SK-N-SH (cell line): ENCODE data around the gene SLCO3A1. TPM values are rescaled to one million over a fixed set of nuclear protein-coding genes. Genes with fewer than 3 reads are reported as not detected.

Experiments
- CTCF ChIA-PET: fragments of 300-600, 350-600 bp; formaldehyde crosslinking; extraction: SDS; loops from one replicate; lab custom pipeline; 2021; lab: Yijun Ruan, JAX
- POLR2A ChIA-PET: fragments of 350-600 bp; sonication (Branson Sonifier 250); formaldehyde crosslinking; extraction: SDS; loops from one replicate; lab custom pipeline; 2020; ENCODE audit warnings: antibody characterized with exemption, inconsistent platforms; lab: Yijun Ruan, JAX
- DNase-seq: peaks from one replicate; pipeline ENCODE4 v3.0.0; 2012
- H2AFZ ChIP-seq: fragments of 200-600 bp; sonication (generic); 2 replicates; pipeline ENCODE4 v1.8.1; 2016; ENCODE audit warnings: antibody characterized with exemption, mild to moderate bottlenecking, low read depth
- H3F3A ChIP-seq: fragments of 200-600 bp; sonication (generic); replicated peaks from 2 replicates; pipeline ENCODE3; 2016; ENCODE audit warnings: antibody characterized with exemption, mild to moderate bottlenecking; ENCODE audit not compliant: insufficient read depth
- H3K27ac ChIP-seq, 2 experiments: fragments of 200-500 bp in 1 of 2; fragments of 200-600 bp in 1 of 2; sonication (Bioruptor generic) in 1 of 2; sonication (generic), shearing (Covaris generic) in 1 of 2; 2 replicates each; pipeline versions ENCODE4 v1.5.1 to v1.6.1; 2014 to 2016; ENCODE audit warnings: low read depth in 2 of 2, inconsistent platforms in 1 of 2, low read length in 1 of 2, mild to moderate bottlenecking in 1 of 2, mixed read lengths in 1 of 2
- H3K27me3 ChIP-seq: fragments of 200-600 bp; sonication (generic), shearing (Covaris generic); 2 replicates; pipeline ENCODE4 v1.6.1; 2016; ENCODE audit warnings: mixed run types; ENCODE audit not compliant: insufficient read depth
- H3K36me3 ChIP-seq, 2 experiments: fragments of 200-500 bp in 1 of 2; fragments of 200-600 bp in 1 of 2; sonication (Bioruptor generic) in 1 of 2; sonication (generic) in 1 of 2; replicated peaks in 1 of 2; 2 replicates each; pipeline versions ENCODE3 to v1.5.1; 2014 to 2016; ENCODE audit warnings: low read length in 1 of 2, mild to moderate bottlenecking in 1 of 2; ENCODE audit not compliant: insufficient read depth in 2 of 2, control insufficient read depth in 1 of 2
- H3K4me1 ChIP-seq, 2 experiments: fragments of 200-500 bp in 1 of 2; fragments of 200-600 bp in 1 of 2; sonication (Bioruptor generic) in 1 of 2; sonication (generic), shearing (Covaris generic) in 1 of 2; 2 replicates each; pipeline versions ENCODE4 v1.5.1 to v1.6.1; 2014 to 2016; ENCODE audit warnings: low read depth in 1 of 2, low read length in 1 of 2, mixed run types in 1 of 2; ENCODE audit not compliant: insufficient read depth in 2 of 2, control insufficient read depth in 1 of 2
- H3K4me2 ChIP-seq: fragments of 200-600 bp; sonication (generic), shearing (Covaris generic); 2 replicates; pipeline ENCODE4 v1.6.1; 2017; ENCODE audit warnings: mixed run types
- H3K4me3 ChIP-seq, 2 experiments: fragments of 200-500 bp in 1 of 2; fragments of 200-600 bp in 1 of 2; sonication (Bioruptor generic) in 1 of 2; sonication (generic), shearing (Covaris generic) in 1 of 2; 2 replicates each; pipeline versions ENCODE4 v1.5.1 to v1.8.1; 2014 to 2016; ENCODE audit warnings: low read depth in 2 of 2, inconsistent platforms in 1 of 2, low read length in 1 of 2, mild to moderate bottlenecking in 1 of 2, mixed read lengths in 1 of 2, moderate library complexity in 1 of 2
- H3K79me2 ChIP-seq: fragments of 200-600 bp; sonication (generic); 2 replicates; pipeline ENCODE4 v1.8.1; 2017; ENCODE audit warnings: mild to moderate bottlenecking; ENCODE audit not compliant: insufficient read depth
- H3K9ac ChIP-seq: fragments of 200-600 bp; sonication (generic); 2 replicates; pipeline ENCODE4 v1.6.1; 2017; ENCODE audit warnings: mixed run types
- H3K9me2 ChIP-seq: fragments of 200-600 bp; sonication (generic); 2 replicates; pipeline ENCODE4 v1.6.1; 2017; ENCODE audit warnings: mixed run types
- H3K9me3 ChIP-seq: fragments of 200-600 bp; sonication (generic); 2 replicates; pipeline ENCODE4 v1.6.1; 2017; ENCODE audit warnings: mixed run types, mild to moderate bottlenecking, moderate library complexity
- H4K20me1 ChIP-seq: fragments of 200-600 bp; sonication (generic); 2 replicates; pipeline ENCODE4 v1.6.1; 2017; ENCODE audit warnings: mild to moderate bottlenecking, mixed run types; ENCODE audit not compliant: insufficient read depth
- ELF1 ChIP-seq: IDR thresholded peaks from 2 replicates; pipeline ENCODE4 v1.4.0; 2012
- EP300 ChIP-seq, 2 experiments: IDR thresholded peaks; 2 replicates each; pipeline versions ENCODE4 v1.4.0 to v1.6.1; 2012; ENCODE audit warnings: borderline replicate concordance in 1 of 2, low read depth in 1 of 2, low read length in 1 of 2
- FOXJ3 ChIP-seq: sonication (generic); formaldehyde crosslinking; IDR thresholded peaks from 2 replicates; pipeline ENCODE4 v1.5.1; 2020; ENCODE audit warnings: mild to moderate bottlenecking, missing genetic modification reagents
- MAX ChIP-seq: IDR thresholded peaks from 2 replicates; pipeline ENCODE4 v1.4.0; 2012; ENCODE audit warnings: low read depth
- POLR2AphosphoS5 ChIP-seq: IDR thresholded peaks from 2 replicates; pipeline ENCODE4 v1.6.1; 2012; ENCODE audit warnings: low read depth, low read length
- RAD21 ChIP-seq: IDR thresholded peaks from 2 replicates; pipeline ENCODE4 v1.6.1; 2012; ENCODE audit warnings: mild to moderate bottlenecking, low read length
- REST ChIP-seq: IDR thresholded peaks from 2 replicates; pipeline ENCODE4 v1.6.1; 2012; ENCODE audit warnings: mild to moderate bottlenecking, low read depth, low read length, moderate library complexity
- SIN3A ChIP-seq: IDR thresholded peaks from 2 replicates; pipeline ENCODE4 v1.6.1; 2012; ENCODE audit warnings: low read depth, mild to moderate bottlenecking, low read length, moderate library complexity, borderline replicate concordance
- YY1 ChIP-seq: IDR thresholded peaks from 2 replicates; pipeline ENCODE4 v1.4.0; 2012; ENCODE audit warnings: low read depth, mild to moderate bottlenecking
- ZBTB33 ChIP-seq: IDR thresholded peaks from 2 replicates; pipeline ENCODE4 v1.4.0; 2012; ENCODE audit warnings: low read depth, borderline replicate concordance
- WGBS: methylation state at CpG from one replicate; pipeline ENCODE4 v1.1.6; 2017; ENCODE audit warnings: low lambda C conversion rate; 5-methylcytosine and 5-hydroxymethylcytosine counted together
- polyA plus RNA-seq, 3 experiments: library from polyadenylated mRNA; depleted of rRNA; stranded (reverse); fragments of >200 nt; gene quantifications; 2 replicates each; pipeline ENCODE4 v1.2.3, GENCODE V29; 2012
- TF ChIP-seq, protein P1 (sequence below): fragments of 150-350 bp; IDR thresholded peaks from 2 replicates; pipeline ENCODE4 v1.6.1; 2016; ENCODE audit warnings: mild to moderate bottlenecking, low read depth, low read length

Gene SLCO3A1
- polyA plus RNA-seq, 1 of the 3 experiments (the other 2 are of a cell fraction), result 19.7 TPM

DNA sequence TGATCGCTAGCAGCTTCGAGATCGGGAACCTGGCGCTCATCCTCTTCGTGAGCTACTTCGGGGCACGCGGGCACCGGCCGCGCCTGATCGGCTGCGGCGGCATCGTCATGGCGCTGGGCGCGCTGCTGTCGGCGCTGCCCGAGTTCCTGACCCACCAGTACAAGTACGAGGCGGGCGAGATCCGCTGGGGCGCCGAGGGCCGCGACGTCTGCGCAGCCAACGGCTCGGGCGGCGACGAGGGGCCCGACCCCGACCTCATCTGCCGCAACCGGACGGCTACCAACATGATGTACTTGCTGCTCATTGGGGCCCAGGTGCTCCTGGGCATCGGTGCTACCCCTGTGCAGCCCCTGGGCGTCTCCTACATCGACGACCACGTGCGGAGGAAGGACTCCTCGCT, 62.5 kb downstream of the SLCO3A1 start:
- ChIA-PET CTCF (interaction anchor here (1.0 to 1.6 kb wide), 2 partner anchors 11 to 161 kb away, joined by 3 read pairs; no protein-coding TSS in a partner anchor), POLR2A (no interaction called here)
- H3K27ac ChIP-seq, result no peak overlapping the region
- H3K9me2 ChIP-seq, result no peaks in the 10 kb centered on the region
- no peak for DNase-seq
- H3K9ac ChIP-seq, result no peak overlapping the region
- no peak overlapping the region for H2AFZ ChIP-seq
- peaks cover 0 to 5% of the 10 kb centered on the region in 2 experiments; a peak in 1 of 4 replicates for H3K4me1 ChIP-seq
- no peaks in the 10 kb centered on the region for H3K27me3 ChIP-seq
- H4K20me1 ChIP-seq, result no peaks in the 10 kb centered on the region
- H3K9me3 ChIP-seq, result no peaks in the 10 kb centered on the region
- no peak overlapping the region for H3K4me3 ChIP-seq
- no peak for TF ChIP-seq RAD21
- no peak for TF ChIP-seq EP300 (IDR thresholded peaks at IDR 0.05; ENCODE audit: borderline replicate concordance in 1 of 2, low read depth in 1 of 2, low read length in 1 of 2)
- TF ChIP-seq REST, result no peak
- TF ChIP-seq ZBTB33, result no peak
- TF ChIP-seq SIN3A, result no peak
- TF ChIP-seq MAX, result no peak
- no peak for TF ChIP-seq ELF1
- no peak for TF ChIP-seq POLR2AphosphoS5
- TF ChIP-seq YY1, result no peak
- TF ChIP-seq, protein P1, sequence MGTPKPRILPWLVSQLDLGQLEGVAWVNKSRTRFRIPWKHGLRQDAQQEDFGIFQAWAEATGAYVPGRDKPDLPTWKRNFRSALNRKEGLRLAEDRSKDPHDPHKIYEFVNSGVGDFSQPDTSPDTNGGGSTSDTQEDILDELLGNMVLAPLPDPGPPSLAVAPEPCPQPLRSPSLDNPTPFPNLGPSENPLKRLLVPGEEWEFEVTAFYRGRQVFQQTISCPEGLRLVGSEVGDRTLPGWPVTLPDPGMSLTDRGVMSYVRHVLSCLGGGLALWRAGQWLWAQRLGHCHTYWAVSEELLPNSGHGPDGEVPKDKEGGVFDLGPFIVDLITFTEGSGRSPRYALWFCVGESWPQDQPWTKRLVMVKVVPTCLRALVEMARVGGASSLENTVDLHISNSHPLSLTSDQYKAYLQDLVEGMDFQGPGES, result no peak
- TF ChIP-seq FOXJ3 (CRISPR knock-in tag), result no peak
- peaks cover 3 to 5% of the 10 kb centered on the region in 2 experiments for H3K36me3 ChIP-seq
- peaks cover 5% of the 10 kb centered on the region for H3K79me2 ChIP-seq
- H3F3A ChIP-seq, result no peaks in the 10 kb centered on the region
- no peak overlapping the region for H3K4me2 ChIP-seq
- 96% methylated on average over 24 of the region's 48 CpGs for WGBS
